Stimulated activated CD8-positive, alpha-beta memory T cell treated with anti-CD3 and anti-CD28 coated beads, Interleukin-2, amount 100 ng/mL, for 1 hour (primary cell): ENCODE data around the gene EXOSC1.
A peak's percentile ranks its signal among the peaks of the same experiment; 100 is the strongest.
"Not testable (repeated sequence)": the region's sequence is repeated elsewhere in the genome, so short reads cannot be mapped to it uniquely, and the experiment has no call there.

ENCODE experiments used
- DNase-seq, 2 donors: peaks; one replicate each; pipeline ENCODE4 v3.0.0-alpha.2; 2020; ENCODE audit warnings: low read depth in 2 of 2

EXOSC1 gene

GRCh38 chr10:97445722-97446639, at the start of gene EXOSC1, which contains the start of gene ZDHHC16:
Gene EXOSC1, minus strand, starts transcription at chr10:97446006. Its CDS starts 21 bp downstream, at chr10:97445985.
Gene ZDHHC16, plus strand, starts transcription at chr10:97446175. Its CDS starts 5,501 bp downstream, at chr10:97451676.
- peak; percentile 73 to 83 for DNase-seq

DNA sequence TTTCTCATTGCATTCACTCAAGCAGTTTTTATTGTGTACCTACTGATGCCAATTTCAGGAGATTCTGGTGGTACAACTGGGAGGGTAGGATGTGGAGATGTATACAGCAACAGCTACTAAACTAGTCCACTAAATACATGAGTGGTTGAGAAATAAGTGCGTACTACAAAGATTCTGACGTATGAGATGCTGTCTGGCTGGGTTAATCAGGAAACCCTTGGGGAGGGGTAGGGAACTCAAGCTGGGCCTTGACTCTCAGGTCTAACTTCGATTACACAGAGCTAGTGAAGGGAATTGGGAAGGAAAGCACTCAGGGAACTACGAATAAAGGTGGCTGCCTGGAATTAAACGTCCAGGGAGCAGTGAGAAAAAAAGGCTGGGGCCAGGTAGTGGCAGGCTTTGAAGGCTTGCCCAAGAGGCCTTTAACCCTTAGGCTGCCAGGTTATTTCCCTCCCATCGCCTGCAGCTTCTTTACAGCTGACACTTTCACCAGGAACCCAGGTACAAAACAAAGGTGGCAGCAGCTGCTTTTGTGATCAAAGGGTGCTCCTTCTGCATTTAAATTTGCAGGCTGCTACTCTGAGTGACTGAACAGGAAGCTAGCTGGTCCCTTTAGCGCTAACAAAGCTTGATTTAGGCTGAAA, 49.2 kb upstream of the EXOSC1 start:
- no peak for DNase-seq

- no peak for DNase-seq
Observed at GRCh38 chr10:97494151-97494550, 48.3 kb upstream of the EXOSC1 start.

DNA sequence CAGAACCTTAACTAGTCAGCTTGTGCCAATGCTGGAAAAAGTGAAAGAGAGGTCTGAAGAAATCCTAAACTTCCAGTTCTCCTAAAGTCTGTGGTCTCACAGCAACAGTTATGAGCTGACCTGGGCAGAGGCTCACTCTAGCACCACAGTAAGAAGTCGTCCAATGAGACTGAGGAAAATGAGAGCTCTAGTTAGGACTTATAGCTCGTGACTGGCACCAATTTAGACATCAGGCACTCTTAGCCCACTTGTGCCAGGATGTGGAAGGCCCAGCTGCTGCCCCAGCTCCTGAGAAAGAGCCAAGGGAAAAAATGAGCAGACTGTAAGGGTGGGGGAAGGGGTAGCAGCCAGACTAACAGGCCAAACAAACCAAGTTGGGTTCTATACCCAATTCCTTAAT, 44.8 kb upstream of the EXOSC1 start:
- DNase-seq, result no peak

- no peak for DNase-seq
Observed at GRCh38 chr10:97485647-97486281, 40.0 kb upstream of the EXOSC1 start.

GRCh38 chr10:97483921-97484320, 38.1 kb upstream of the EXOSC1 start:
- no peak for DNase-seq

- DNase-seq, result no peak
Observed at GRCh38 chr10:97483506-97483905, 37.7 kb upstream of the EXOSC1 start.

- DNase-seq, result no peak
Observed at GRCh38 chr10:97482381-97482780, 36.6 kb upstream of the EXOSC1 start.

GRCh38 chr10:97481071-97481470, 35.3 kb upstream of the EXOSC1 start:
- no peak for DNase-seq

GRCh38 chr10:97479939-97480338, 34.1 kb upstream of the EXOSC1 start:
- DNase-seq, result no peak

DNA sequence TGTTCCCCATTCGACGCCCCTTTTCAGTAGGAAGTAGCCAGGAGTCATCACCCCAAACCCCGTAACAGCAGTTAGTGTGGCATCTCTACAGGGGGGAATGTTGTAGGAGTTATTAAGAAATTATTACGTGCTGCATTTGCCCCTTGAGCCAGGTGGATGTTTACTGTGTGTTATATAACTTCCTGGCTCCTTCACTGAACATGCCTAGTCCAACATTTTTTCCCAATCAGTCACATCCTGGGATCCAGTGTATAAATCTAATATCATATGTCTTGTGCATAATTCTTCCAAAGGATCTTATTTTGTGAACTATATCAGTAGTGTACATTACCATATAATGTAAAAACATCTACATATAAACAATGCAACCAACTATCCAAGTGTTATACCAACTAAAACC, 33.6 kb upstream of the EXOSC1 start:
- not testable (repeated sequence) for DNase-seq

DNA sequence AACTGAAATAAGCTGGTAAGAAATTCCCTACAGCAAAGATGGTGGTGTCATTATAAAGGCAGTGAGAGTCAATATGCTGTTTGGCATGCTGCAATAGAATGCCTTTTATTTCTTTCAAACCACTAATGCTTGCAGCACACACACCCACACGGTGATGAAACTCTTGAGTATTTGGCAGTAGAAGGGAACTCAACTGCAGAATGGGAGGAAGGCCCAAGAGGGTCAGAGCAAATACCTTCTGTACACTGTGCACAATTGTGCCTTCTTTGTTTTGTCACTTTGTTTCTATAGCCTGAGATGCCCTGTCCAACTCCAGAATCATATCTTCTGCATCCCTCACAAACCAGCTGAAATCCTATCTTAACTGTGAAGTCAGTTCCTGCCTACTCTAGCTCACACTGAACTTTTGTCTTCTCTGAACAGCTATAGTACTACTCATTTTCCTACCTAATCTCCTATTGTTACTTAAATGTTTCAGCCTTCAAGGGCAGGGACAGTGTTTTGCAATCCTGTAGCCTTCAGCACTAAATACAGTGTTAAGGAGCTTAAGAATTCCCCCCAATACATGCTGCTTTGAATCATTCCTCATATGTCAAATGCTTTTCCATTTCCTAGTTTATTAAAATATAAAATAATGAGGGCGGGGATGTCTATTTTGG, 30.3 kb upstream of the EXOSC1 start:
- DNase-seq, result no peak

DNA sequence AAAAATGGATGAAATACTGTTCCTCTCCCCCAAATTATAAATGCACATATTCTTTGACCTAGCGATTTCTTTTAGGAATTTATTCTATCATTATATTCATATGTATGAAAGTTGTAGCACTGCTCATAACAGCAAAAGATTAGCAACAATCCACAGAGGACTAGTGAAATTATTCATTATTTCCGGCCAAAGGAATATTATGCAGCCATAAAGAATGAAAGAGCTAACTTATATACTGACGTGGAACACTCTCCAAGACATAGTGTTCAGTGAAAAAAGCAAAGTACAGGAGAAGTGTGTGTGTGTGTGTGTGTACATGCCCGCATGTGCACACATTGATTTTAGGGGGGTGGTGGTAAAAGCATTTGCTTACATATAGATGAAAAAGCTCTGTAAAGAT, 29.1 kb upstream of the EXOSC1 start:
- DNase-seq, result no peak

- DNase-seq, result not testable (repeated sequence)
Observed at GRCh38 chr10:97468781-97469180, 23.0 kb upstream of the EXOSC1 start.

GRCh38 chr10:97468162-97468561, 22.4 kb upstream of the EXOSC1 start:
- no peak for DNase-seq

DNA sequence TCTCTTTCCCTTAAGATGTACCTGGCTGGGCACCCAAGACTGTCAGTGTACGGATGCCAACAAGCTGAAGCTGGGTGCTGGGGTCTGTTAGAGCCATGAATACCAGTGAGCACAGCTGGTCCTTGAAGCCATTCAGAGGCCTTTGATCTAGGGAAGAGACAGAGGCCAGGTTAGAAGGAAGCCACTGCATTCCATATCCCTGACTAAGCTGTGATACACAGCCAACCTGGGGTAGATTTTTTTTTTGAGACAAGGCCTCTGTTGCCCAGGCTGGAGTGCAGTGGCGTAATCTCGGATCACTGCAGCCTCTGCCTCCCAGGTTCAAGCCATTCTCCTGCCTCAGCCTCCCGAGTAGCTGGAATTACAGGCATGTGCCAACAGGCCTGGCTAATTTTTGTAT, 20.9 kb upstream of the EXOSC1 start:
- DNase-seq, result no peak

GRCh38 chr10:97465982-97466381, 20.2 kb upstream of the EXOSC1 start:
- no peak for DNase-seq

- no peak for DNase-seq
Observed at GRCh38 chr10:97464226-97464625, 18.4 kb upstream of the EXOSC1 start.

- no peak for DNase-seq
Observed at GRCh38 chr10:97463363-97464132, 17.7 kb upstream of the EXOSC1 start.

- no peak for DNase-seq
Observed at GRCh38 chr10:97462309-97462708, 16.5 kb upstream of the EXOSC1 start.

- DNase-seq, result no peak
Observed at GRCh38 chr10:97459933-97460332, 14.1 kb upstream of the EXOSC1 start.
